SK-N-MC (cell line): ENCODE results near the gene PTPN14.

Experiments used
- EZH2 ChIP-seq: fragments of 200-600 bp; sonication (generic); IDR thresholded peaks from one replicate; pipeline ENCODE4 v1.6.1; 2017; ENCODE audit warnings: antibody characterized with exemption
- FOXP2 ChIP-seq: optimal IDR thresholded peaks from 2 replicates; pipeline ENCODE3; 2011; ENCODE audit warnings: mild to moderate bottlenecking, moderate library complexity; ENCODE audit not compliant: insufficient read depth; ENCODE audit errors: extremely low read length, control extremely low read depth
- POLR2AphosphoS5 ChIP-seq: IDR thresholded peaks from 2 replicates; pipeline ENCODE4 v1.6.1; 2012; ENCODE audit warnings: mild to moderate bottlenecking, low read depth, low read length, borderline replicate concordance

- TF ChIP-seq POLR2AphosphoS5 (no peak), EZH2 (no peak), FOXP2 (no peak)
Measured at GRCh38 chr1:214440219-214440965, 111.0 kb downstream of the PTPN14 start.
